ENCODE measurements around the gene CMTR2.

The CMTR2 gene

GRCh38 chr16:71247478-71247877 is 41.7 kb downstream of the CMTR2 start:
- Histone ChIP-seq H3K9me3 (ENCODE audit: control insufficient read depth, low read length) (no peaks in the 10 kb centered on the region), H3K27ac (no peak overlapping the region), H2AFZ (no peak overlapping the region), H3K27me3 (ENCODE audit: control insufficient read depth, insufficient read depth, low read length) (no peaks in the 10 kb centered on the region), H3K36me3 (ENCODE audit: control insufficient read depth, insufficient read depth, low read length) (no peaks in the 10 kb centered on the region), H3K4me2 (ENCODE audit: low read length) (no peak overlapping the region), H3K9ac (no peak overlapping the region), H3K4me1 (no peaks in the 10 kb centered on the region), H3K4me3 (ENCODE audit: low read depth, low read length) (no peak overlapping the region), H3K79me2 (no peaks in the 10 kb centered on the region)
- TF ChIP-seq, protein P1, sequence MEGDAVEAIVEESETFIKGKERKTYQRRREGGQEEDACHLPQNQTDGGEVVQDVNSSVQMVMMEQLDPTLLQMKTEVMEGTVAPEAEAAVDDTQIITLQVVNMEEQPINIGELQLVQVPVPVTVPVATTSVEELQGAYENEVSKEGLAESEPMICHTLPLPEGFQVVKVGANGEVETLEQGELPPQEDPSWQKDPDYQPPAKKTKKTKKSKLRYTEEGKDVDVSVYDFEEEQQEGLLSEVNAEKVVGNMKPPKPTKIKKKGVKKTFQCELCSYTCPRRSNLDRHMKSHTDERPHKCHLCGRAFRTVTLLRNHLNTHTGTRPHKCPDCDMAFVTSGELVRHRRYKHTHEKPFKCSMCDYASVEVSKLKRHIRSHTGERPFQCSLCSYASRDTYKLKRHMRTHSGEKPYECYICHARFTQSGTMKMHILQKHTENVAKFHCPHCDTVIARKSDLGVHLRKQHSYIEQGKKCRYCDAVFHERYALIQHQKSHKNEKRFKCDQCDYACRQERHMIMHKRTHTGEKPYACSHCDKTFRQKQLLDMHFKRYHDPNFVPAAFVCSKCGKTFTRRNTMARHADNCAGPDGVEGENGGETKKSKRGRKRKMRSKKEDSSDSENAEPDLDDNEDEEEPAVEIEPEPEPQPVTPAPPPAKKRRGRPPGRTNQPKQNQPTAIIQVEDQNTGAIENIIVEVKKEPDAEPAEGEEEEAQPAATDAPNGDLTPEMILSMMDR (IDR thresholded peaks at IDR 0.05): no peak

GRCh38 chr16:71246309-71246708 is 42.9 kb downstream of the CMTR2 start:
- no peaks in the 10 kb centered on the region for H3K36me3 ChIP-seq (ENCODE audit: control insufficient read depth, insufficient read depth, low read length)
- H3K9ac ChIP-seq: no peak overlapping the region
- no peaks in the 10 kb centered on the region for H3K27me3 ChIP-seq (ENCODE audit: control insufficient read depth, insufficient read depth, low read length)
- no peak overlapping the region for H3K27ac ChIP-seq
- H3K4me3 ChIP-seq (ENCODE audit: low read depth, low read length): no peak overlapping the region
- no peaks in the 10 kb centered on the region for H3K4me1 ChIP-seq
- H3K4me2 ChIP-seq (ENCODE audit: low read length): no peak overlapping the region
- no peak overlapping the region for H2AFZ ChIP-seq
- no peaks in the 10 kb centered on the region for H3K79me2 ChIP-seq
- TF ChIP-seq, protein P1 (IDR thresholded peaks at IDR 0.05): no peak
- no peaks in the 10 kb centered on the region for H3K9me3 ChIP-seq (ENCODE audit: control insufficient read depth, low read length)

DNA sequence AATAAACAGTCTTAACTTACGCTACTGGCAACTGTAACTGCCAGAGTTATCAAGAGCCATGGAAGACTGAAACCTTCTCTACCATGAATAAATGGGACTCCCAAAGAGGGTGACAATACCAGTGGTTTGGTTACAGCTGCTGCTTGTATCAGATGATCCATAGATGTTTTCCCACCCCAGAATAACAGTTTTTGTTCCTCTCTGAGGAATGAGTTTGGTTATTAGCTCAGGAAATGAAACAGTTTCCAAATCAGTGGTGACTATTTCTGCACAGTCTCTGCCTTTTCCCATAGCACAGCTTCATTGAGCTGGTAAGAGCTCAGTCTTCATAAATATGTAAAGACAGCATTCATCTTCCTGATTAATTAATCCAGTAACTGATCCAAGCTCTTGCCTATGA is 44.7 kb downstream of the CMTR2 start:
- Histone ChIP-seq H2AFZ (no peak overlapping the region), H3K4me1 (no peaks in the 10 kb centered on the region), H3K27me3 (ENCODE audit: control insufficient read depth, insufficient read depth, low read length) (no peaks in the 10 kb centered on the region), H3K27ac (no peak overlapping the region), H3K36me3 (ENCODE audit: control insufficient read depth, insufficient read depth, low read length) (no peaks in the 10 kb centered on the region), H3K9ac (no peak overlapping the region), H3K9me3 (ENCODE audit: control insufficient read depth, low read length) (no peaks in the 10 kb centered on the region), H3K4me2 (ENCODE audit: low read length) (no peak overlapping the region), H3K4me3 (ENCODE audit: low read depth, low read length) (no peak overlapping the region), H3K79me2 (no peaks in the 10 kb centered on the region)
- TF ChIP-seq, protein P1 (IDR thresholded peaks at IDR 0.05): no peak

DNA sequence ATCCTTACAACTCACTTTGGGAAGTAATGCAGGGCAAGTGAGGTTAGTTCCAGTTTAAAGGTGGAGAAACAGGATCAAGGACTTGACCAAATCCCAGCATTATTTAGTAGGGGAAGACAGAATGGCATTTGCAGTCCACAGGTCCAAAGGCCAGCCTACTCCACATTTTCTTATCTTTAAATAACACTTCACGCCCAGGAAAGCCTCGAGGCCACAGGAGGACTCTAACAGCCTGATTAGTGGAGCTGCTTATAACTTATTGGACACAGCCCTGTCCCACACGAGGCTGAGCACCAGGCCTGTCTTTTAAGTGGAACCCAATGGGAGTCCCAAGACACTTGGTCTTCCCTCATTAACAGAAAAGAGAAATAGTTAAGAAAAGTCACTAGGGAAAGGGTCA is 46.6 kb downstream of the CMTR2 start:
- no peak overlapping the region for H3K27ac ChIP-seq

DNA sequence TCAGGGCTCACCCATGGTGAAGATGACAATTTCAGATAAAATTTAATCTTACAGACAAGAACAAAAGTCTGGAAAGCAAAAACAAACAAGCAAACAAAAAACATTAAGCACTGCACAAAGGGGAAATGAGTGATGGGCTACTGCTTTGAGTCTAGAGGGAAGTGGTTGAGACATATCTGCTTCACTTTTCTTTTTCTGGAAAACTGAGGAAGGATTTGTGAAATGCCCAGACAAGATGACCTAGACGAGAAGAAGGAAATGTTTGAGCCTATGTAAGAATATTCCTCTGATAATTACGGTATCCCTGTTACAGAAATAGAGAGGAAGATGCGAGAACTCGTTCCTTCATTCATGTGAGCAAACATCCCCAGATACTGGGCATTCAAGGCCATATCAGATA is 47.2 kb downstream of the CMTR2 start:
- Histone ChIP-seq H2AFZ (no peak overlapping the region), H3K27me3 (ENCODE audit: control insufficient read depth, insufficient read depth, low read length) (no peaks in the 10 kb centered on the region), H3K4me3 (ENCODE audit: low read depth, low read length) (no peak overlapping the region), H3K79me2 (no peaks in the 10 kb centered on the region), H3K9ac (no peak overlapping the region), H3K4me2 (ENCODE audit: low read length) (no peak overlapping the region), H3K36me3 (ENCODE audit: control insufficient read depth, insufficient read depth, low read length) (no peaks in the 10 kb centered on the region), H3K27ac (no peak overlapping the region), H3K9me3 (ENCODE audit: control insufficient read depth, low read length) (no peaks in the 10 kb centered on the region), H3K4me1 (no peaks in the 10 kb centered on the region)
- TF ChIP-seq, protein P1 (IDR thresholded peaks at IDR 0.05): no peak

More for the DNA sequence above, 46.6 kb downstream of the CMTR2 start:
- Histone ChIP-seq H3K27me3 (ENCODE audit: control insufficient read depth, insufficient read depth, low read length) (no peaks in the 10 kb centered on the region), H3K4me2 (ENCODE audit: low read length) (no peak overlapping the region), H3K79me2 (no peaks in the 10 kb centered on the region), H3K4me1 (no peaks in the 10 kb centered on the region), H3K4me3 (ENCODE audit: low read depth, low read length) (no peak overlapping the region), H3K9ac (no peak overlapping the region), H2AFZ (no peak overlapping the region), H3K36me3 (ENCODE audit: control insufficient read depth, insufficient read depth, low read length) (no peaks in the 10 kb centered on the region), H3K9me3 (ENCODE audit: control insufficient read depth, low read length) (no peaks in the 10 kb centered on the region)
- TF ChIP-seq, protein P1 (IDR thresholded peaks at IDR 0.05): no peak
